ENCODE results near the gene EMILIN2. TPM values are rescaled to one million over a fixed set of nuclear protein-coding genes. Genes with fewer than 3 reads are reported as not detected.

EMILIN2 gene
- total RNA-seq, 2 experiments from 2014 or later = 21.4 to 23.0 TPM

- Mint-ChIP-seq H3K4me3 (no peak overlapping the region), H3K4me1 (peaks cover 3% of the 10 kb centered on the region), H3K27ac (no peak overlapping the region), H3K36me3 (ENCODE audit: low read depth) (peaks cover 2% of the 10 kb centered on the region), H3K9me3 (peaks cover 3% of the 10 kb centered on the region), H3K27me3 (peaks cover 19% of the 10 kb centered on the region)
- ChIA-PET CTCF (no interaction called here), POLR2A (no interaction called here)
- DNase-seq = no peak
Measured at GRCh38 chr18:2871111-2871720, 24.4 kb downstream of the EMILIN2 start.

- Mint-ChIP-seq H3K27ac (no peak overlapping the region), H3K27me3 (peaks cover 15% of the 10 kb centered on the region), H3K36me3 (ENCODE audit: low read depth) (no peaks in the 10 kb centered on the region), H3K9me3 (no peaks in the 10 kb centered on the region), H3K4me3 (no peak overlapping the region), H3K4me1 (peaks cover 2% of the 10 kb centered on the region)
- ChIA-PET CTCF (no interaction called here), POLR2A (interaction anchor here (1.1 kb wide), 1 partner anchor 11 kb away, joined by 3 read pairs; no protein-coding TSS in a partner anchor)
- no peak for DNase-seq
Measured at GRCh38 chr18:2872095-2872494, 25.3 kb downstream of the EMILIN2 start.

- Mint-ChIP-seq H3K27me3 (peaks cover 9% of the 10 kb centered on the region), H3K9me3 (no peaks in the 10 kb centered on the region), H3K4me3 (no peak overlapping the region), H3K27ac (no peak overlapping the region), H3K36me3 (ENCODE audit: low read depth) (no peaks in the 10 kb centered on the region), H3K4me1 (peaks cover 2% of the 10 kb centered on the region)
- DNase-seq = no peak
- POLR2A ChIA-PET = interaction anchor here (1.0 kb wide), 1 partner anchor 32 kb away, joined by 3 read pairs; no protein-coding TSS in a partner anchor
- CTCF ChIA-PET = interaction anchor here (1.2 kb wide), 1 partner anchor 17 kb away, joined by 3 read pairs; no protein-coding TSS in a partner anchor
Measured at GRCh38 chr18:2874765-2875164, 28.0 kb downstream of the EMILIN2 start.

GRCh38 chr18:2878656-2879330 lies 32.0 kb downstream of the EMILIN2 start:
- no peaks in the 10 kb centered on the region for H3K36me3 Mint-ChIP-seq (ENCODE audit: low read depth)
- ChIA-PET POLR2A (no interaction called here), CTCF (no interaction called here)
- peaks cover 4% of the 10 kb centered on the region for H3K27me3 Mint-ChIP-seq
- peaks cover 31% of the 10 kb centered on the region for H3K4me1 Mint-ChIP-seq
- no peak overlapping the region for H3K27ac Mint-ChIP-seq
- H3K4me3 Mint-ChIP-seq = no peak overlapping the region
- no peak for DNase-seq
- no peaks in the 10 kb centered on the region for H3K9me3 Mint-ChIP-seq

- Mint-ChIP-seq H3K4me3 (no peak overlapping the region), H3K27ac (no peak overlapping the region), H3K27me3 (peaks cover 4% of the 10 kb centered on the region), H3K4me1 (peaks cover 41% of the 10 kb centered on the region), H3K36me3 (ENCODE audit: low read depth) (no peaks in the 10 kb centered on the region), H3K9me3 (no peaks in the 10 kb centered on the region)
- ChIA-PET POLR2A (no interaction called here), CTCF (interaction anchor here (0.7 kb wide), 1 partner anchor 10 kb away, joined by 4 read pairs; no protein-coding TSS in a partner anchor)
- no peak for DNase-seq
Measured at GRCh38 chr18:2879889-2880288, 33.1 kb downstream of the EMILIN2 start.

- Mint-ChIP-seq H3K27me3 (no peaks in the 10 kb centered on the region), H3K36me3 (ENCODE audit: low read depth) (no peaks in the 10 kb centered on the region), H3K27ac (no peak overlapping the region), H3K9me3 (no peaks in the 10 kb centered on the region), H3K4me1 (peaks cover 40% of the 10 kb centered on the region), H3K4me3 (no peak overlapping the region)
- DNase-seq = no peak
- ChIA-PET POLR2A (interaction anchor here (1.2 kb wide), 1 partner anchor 33 kb away, joined by 3 read pairs; no protein-coding TSS in a partner anchor), CTCF (interaction anchor here (0.9 kb wide), 1 partner anchor 14 kb away, joined by 3 read pairs; no protein-coding TSS in a partner anchor)
Measured at GRCh38 chr18:2880473-2880872, 33.7 kb downstream of the EMILIN2 start.

- Mint-ChIP-seq H3K36me3 (ENCODE audit: low read depth) (peaks cover 4% of the 10 kb centered on the region), H3K4me3 (peak overlapping the region; percentile 71), H3K27ac (peak overlapping the region; percentile 97), H3K27me3 (no peaks in the 10 kb centered on the region), H3K9me3 (peaks cover 2% of the 10 kb centered on the region), H3K4me1 (peaks cover 40% of the 10 kb centered on the region)
- ChIA-PET POLR2A (interaction anchor here (1.0 to 1.2 kb wide), 2 partner anchors 16 to 33 kb away, joined by 3 read pairs; no protein-coding TSS in a partner anchor), CTCF (interaction anchor here (0.9 kb wide), 1 partner anchor 13 kb away, joined by 3 read pairs; no protein-coding TSS in a partner anchor)
- no peak for DNase-seq
Measured at GRCh38 chr18:2881088-2881839, 34.5 kb downstream of the EMILIN2 start.

GRCh38 chr18:2881840-2882195 lies 35.0 kb downstream of the EMILIN2 start:
- Mint-ChIP-seq H3K4me1 (peaks cover 44% of the 10 kb centered on the region), H3K4me3 (peak overlapping the region; percentile 71), H3K9me3 (peaks cover 7% of the 10 kb centered on the region), H3K27me3 (no peaks in the 10 kb centered on the region), H3K36me3 (ENCODE audit: low read depth) (peaks cover 9% of the 10 kb centered on the region), H3K27ac (peak overlapping the region; percentile 97)
- peak; percentile 45 for DNase-seq
- ChIA-PET POLR2A (interaction anchor here (1.0 kb wide), 1 partner anchor 16 kb away, joined by 3 read pairs; no protein-coding TSS in a partner anchor), CTCF (no interaction called here)

- Mint-ChIP-seq H3K4me3 (peak overlapping the region; percentile 71), H3K27ac (peak overlapping the region; percentile 97)
- POLR2A ChIA-PET = interaction anchor here (1.0 to 2.1 kb wide), 2 partner anchors 10 to 23 kb away, joined by 3 to 25 read pairs; no protein-coding TSS in a partner anchor
Measured at GRCh38 chr18:2882201-2882600, 35.4 kb downstream of the EMILIN2 start.

GRCh38 chr18:2883076-2883735 lies 36.4 kb downstream of the EMILIN2 start:
- Mint-ChIP-seq H3K27me3 (no peaks in the 10 kb centered on the region), H3K4me3 (peak overlapping the region; percentile 26), H3K9me3 (peaks cover 13% of the 10 kb centered on the region), H3K36me3 (ENCODE audit: low read depth) (peaks cover 19% of the 10 kb centered on the region), H3K27ac (peak overlapping the region; percentile 97), H3K4me1 (peaks cover 45% of the 10 kb centered on the region)
- DNase-seq = peak; percentile 74
- CTCF ChIA-PET = interaction anchor here (1.0 to 1.3 kb wide), 4 partner anchors 10 to 180 kb away, joined by 3 to 6 read pairs (median 4); no protein-coding TSS in a partner anchor
- POLR2A ChIA-PET = interaction anchor here (0.7 to 2.1 kb wide), 12 partner anchors 9 to 364 kb away, joined by 3 to 25 read pairs (median 4); partner anchors contain the start of gene MYL12A

More at GRCh38 chr18:2882201-2882600, 35.4 kb downstream of the EMILIN2 start:
- Mint-ChIP-seq H3K27me3 (no peaks in the 10 kb centered on the region), H3K36me3 (ENCODE audit: low read depth) (peaks cover 13% of the 10 kb centered on the region), H3K9me3 (peaks cover 10% of the 10 kb centered on the region), H3K4me1 (peaks cover 45% of the 10 kb centered on the region)
- CTCF ChIA-PET = no interaction called here
- DNase-seq = no peak

GRCh38 chr18:2884706-2885285 lies 38.0 kb downstream of the EMILIN2 start:
- no peak overlapping the region for H3K4me3 Mint-ChIP-seq
- peaks cover 20% of the 10 kb centered on the region for H3K36me3 Mint-ChIP-seq (ENCODE audit: low read depth)
- no peak for DNase-seq
- peaks cover 54% of the 10 kb centered on the region for H3K4me1 Mint-ChIP-seq
- ChIA-PET CTCF (no interaction called here), POLR2A (no interaction called here)
- H3K9me3 Mint-ChIP-seq = peaks cover 16% of the 10 kb centered on the region
- H3K27me3 Mint-ChIP-seq = no peaks in the 10 kb centered on the region
- no peak overlapping the region for H3K27ac Mint-ChIP-seq

GRCh38 chr18:2887470-2887869 lies 40.7 kb downstream of the EMILIN2 start:
- ChIA-PET CTCF (no interaction called here), POLR2A (no interaction called here)
- Mint-ChIP-seq H3K27ac (no peak overlapping the region), H3K36me3 (ENCODE audit: low read depth) (peaks cover 24% of the 10 kb centered on the region), H3K9me3 (peaks cover 16% of the 10 kb centered on the region), H3K4me3 (no peak overlapping the region), H3K27me3 (no peaks in the 10 kb centered on the region), H3K4me1 (peaks cover 65% of the 10 kb centered on the region)
- no peak for DNase-seq

Measured in activated CD4-positive, alpha-beta memory T cell treated with anti-CD3 and anti-CD28 coated beads, Interleukin-2, amount 10 ng/mL, durations not matched to agents 7 days and 5 days (primary cell).